Aorta (tissue), 5 donors: ENCODE data around the gene MAK. TPM values are rescaled to one million over a fixed set of nuclear protein-coding genes. Genes with fewer than 3 reads are reported as not detected.
A peak's percentile ranks its signal among the peaks of the same experiment; 100 is the strongest.
"Not testable (repeated sequence)": the region's sequence is repeated elsewhere in the genome, so short reads cannot be mapped to it uniquely, and the experiment has no call there.

Experiments used
- ATAC-seq: fragments of 200-7000 bp; cut with Tn5 transposase; one replicate; pipeline ENCODE4 v1.9.1; 2022; ENCODE audit warnings: moderate library complexity; ENCODE audit not compliant: low FRiP score
- DNase-seq, 2 donors: peaks; one replicate each; pipeline ENCODE4 v3.0.0-alpha.2; 2020
- H3K27ac ChIP-seq, 2 donors: one replicate each; pipeline ENCODE4 v1.5.1; 2013; ENCODE audit warnings: low read length in 2 of 2, mild to moderate bottlenecking in 2 of 2, moderate library complexity in 2 of 2, control low read depth in 1 of 2, inconsistent platforms in 1 of 2, low read depth in 1 of 2
- H3K27me3 ChIP-seq, 2 donors: one replicate each; pipeline ENCODE4 v1.6.1; 2013; ENCODE audit warnings: control low read depth in 1 of 2, low read length in 1 of 2, mild to moderate bottlenecking in 1 of 2, moderate library complexity in 1 of 2; ENCODE audit not compliant: insufficient read depth in 2 of 2, control insufficient read depth in 1 of 2
- H3K36me3 ChIP-seq, 2 donors: one replicate each; pipeline ENCODE4 v1.6.1; 2013; ENCODE audit warnings: control low read depth in 1 of 2, low read length in 1 of 2, mild to moderate bottlenecking in 1 of 2; ENCODE audit not compliant: insufficient read depth in 2 of 2, control insufficient read depth in 1 of 2
- H3K4me1 ChIP-seq, 2 donors: one replicate each; pipeline ENCODE4 v1.6.1; 2013; ENCODE audit warnings: low read length in 2 of 2, control low read depth in 1 of 2, mild to moderate bottlenecking in 1 of 2, moderate library complexity in 1 of 2; ENCODE audit not compliant: insufficient read depth in 2 of 2, control insufficient read depth in 1 of 2
- H3K4me3 ChIP-seq, 2 donors: one replicate each; pipeline ENCODE4 v1.5.1; 2013; ENCODE audit warnings: low read length in 2 of 2, control low read depth in 1 of 2, mild to moderate bottlenecking in 1 of 2
- H3K9me3 ChIP-seq: one replicate; pipeline ENCODE4 v1.6.1; 2013; ENCODE audit warnings: mild to moderate bottlenecking, low read length; ENCODE audit not compliant: control insufficient read depth
- WGBS, 2 donors: extraction: QIAGEN DNeasy Blood & Tissue Kit; methylation state at CpG; one replicate each; pipeline ENCODE4 v1.1.7; 2013; 5-methylcytosine and 5-hydroxymethylcytosine counted together
- intact Hi-C, 2 donors: fragments of 100-400 bp; cut with DNase I; formaldehyde crosslinking; loops; one replicate each; pipeline versions ENCODE4 v1.14.2 to v1.15.0; 2022
- polyA plus RNA-seq, 2 donors: library from polyadenylated mRNA; stranded (reverse); fragments of 200-250 nt; gene quantifications; one replicate each; pipeline ENCODE4 v1.2.3, GENCODE V29; 2013
- total RNA-seq, 2 donors: library from RNA; stranded (reverse); fragmentation: NEBNext Ultra II Directional; extraction: Animal tissue kit (Norgen Biotek cat#: 25700); gene quantifications; one replicate each; pipeline ENCODE4 v1.2.1, GENCODE V29; 2021
- donor health status: healthy with polysubstance abuse.
- donor health status: Bipolar disorder and iron deficiency.
- donor health status: DM: no; HTN: no; CAD: no.
- donor health status: DM: no; HTN: no; CAD: no.
- donor health status: DM: yes; HTN: yes; CAD: no.

Gene MAK
- total and polyA plus RNA-seq, 4 donors: 0.03 to 0.63 (median 0.21) TPM

GRCh38 chr6:10750568-10750967, 87.8 kb downstream of the MAK start:
- intact Hi-C loops, H3K4me1 ChIP-seq, H3K36me3 ChIP-seq, DNase-seq, ATAC-seq, H3K9me3 ChIP-seq, H3K4me3 ChIP-seq, H3K27me3 ChIP-seq, H3K27ac ChIP-seq: not testable (repeated sequence)
- WGBS, 2 donors: 87 to 94% methylated on average over 6 of the region's 6 CpGs

GRCh38 chr6:10749734-10750133, 88.6 kb downstream of the MAK start:
- DNase-seq (no peak), ATAC-seq (no peak)
- Histone ChIP-seq H3K27ac (no peak overlapping the region), H3K9me3 (no peaks in the 10 kb centered on the region), H3K4me1 (peaks cover 0 to 2% of the 10 kb centered on the region in 2 donors), H3K27me3 (no peaks in the 10 kb centered on the region), H3K4me3 (no peak overlapping the region), H3K36me3 (peaks cover 0 to 3% of the 10 kb centered on the region in 2 donors)
- intact Hi-C loops: no loop called here
- WGBS, 2 donors: 50 to 57% methylated on average over 2 of the region's 2 CpGs

- DNase-seq (peak; percentile 100), ATAC-seq (peak; percentile 100)
- intact Hi-C loops: loop anchor here (2.0 kb wide), 1 partner anchor 25 kb away; the partner anchor contains the start of gene TMEM14C (in 2 of the 2)
- Histone ChIP-seq H3K4me1 (peaks cover 0 to 2% of the 10 kb centered on the region in 2 donors), H3K36me3 (no peaks in the 10 kb centered on the region), H3K27me3 (no peaks in the 10 kb centered on the region), H3K9me3 (no peaks in the 10 kb centered on the region), H3K27ac (peak within 1 kb of the TSS in 1 of 2 donors; percentile 75), H3K4me3 (peak within 1 kb of the TSS; percentile 71 to 96)
- WGBS, 2 donors: 2% methylated on average over 50 to 52 of the region's 52 CpGs
Measured at GRCh38 chr6:10747251-10747972, 90.9 kb downstream of the MAK start, which contains the start of gene TMEM14B. TSS of gene TMEM14B (plus strand) at chr6:10747805. CDS start at chr6:10749246, 1,441 bp downstream.

GRCh38 chr6:10746915-10747250, 91.5 kb downstream of the MAK start:
- peaks cover 0 to 2% of the 10 kb centered on the region in 2 donors for H3K4me1 ChIP-seq
- 68 to 69% methylated on average over 9 of the region's 9 CpGs for WGBS, 2 donors
- DNase-seq: no peak
- ATAC-seq: no peak
- peak overlapping the region in 1 of 2 donors; percentile 28 for H3K4me3 ChIP-seq
- intact Hi-C loops: loop anchor here (2.0 kb wide), 1 partner anchor 24 kb away; the partner anchor contains the start of gene TMEM14C (in 2 of the 2)
- H3K27me3 ChIP-seq: no peaks in the 10 kb centered on the region
- no peak overlapping the region for H3K27ac ChIP-seq
- H3K9me3 ChIP-seq: no peaks in the 10 kb centered on the region
- H3K36me3 ChIP-seq: no peaks in the 10 kb centered on the region

- WGBS, 2 donors: 82 to 86% methylated on average over 5 of the region's 5 CpGs
- H3K27ac ChIP-seq: no peak overlapping the region
- DNase-seq (no peak), ATAC-seq (no peak)
- H3K9me3 ChIP-seq: no peaks in the 10 kb centered on the region
- peaks cover 0 to 2% of the 10 kb centered on the region in 2 donors for H3K4me1 ChIP-seq
- no peaks in the 10 kb centered on the region for H3K36me3 ChIP-seq
- no peaks in the 10 kb centered on the region for H3K27me3 ChIP-seq
- intact Hi-C loops: no loop called here
- no peak overlapping the region for H3K4me3 ChIP-seq
Measured at GRCh38 chr6:10745116-10745515, 93.2 kb downstream of the MAK start.

GRCh38 chr6:10743515-10743914, 94.8 kb downstream of the MAK start:
- no peak overlapping the region for H3K4me3 ChIP-seq
- H3K4me1 ChIP-seq: no peaks in the 10 kb centered on the region
- H3K27ac ChIP-seq: no peak overlapping the region
- DNase-seq: no peak
- H3K36me3 ChIP-seq: no peaks in the 10 kb centered on the region
- WGBS, 2 donors: 82 to 85% methylated on average over 6 of the region's 6 CpGs
- intact Hi-C loops: no loop called here
- no peaks in the 10 kb centered on the region for H3K9me3 ChIP-seq
- ATAC-seq: no peak
- no peaks in the 10 kb centered on the region for H3K27me3 ChIP-seq

- intact Hi-C loops: no loop called here
- H3K27ac ChIP-seq: no peak overlapping the region
- 93 to 94% methylated on average over 12 of the region's 12 CpGs for WGBS, 2 donors
- no peaks in the 10 kb centered on the region for H3K9me3 ChIP-seq
- no peaks in the 10 kb centered on the region for H3K4me1 ChIP-seq
- H3K4me3 ChIP-seq: no peak overlapping the region
- no peaks in the 10 kb centered on the region for H3K27me3 ChIP-seq
- no peak for ATAC-seq
- no peaks in the 10 kb centered on the region for H3K36me3 ChIP-seq
- DNase-seq: no peak
Measured at GRCh38 chr6:10742251-10742650, 96.1 kb downstream of the MAK start.

- 77 to 91% methylated on average over 4 of the region's 4 CpGs for WGBS, 2 donors
- H3K27me3 ChIP-seq, H3K36me3 ChIP-seq, DNase-seq, H3K4me1 ChIP-seq, H3K4me3 ChIP-seq, H3K27ac ChIP-seq, intact Hi-C loops, H3K9me3 ChIP-seq, ATAC-seq: not testable (repeated sequence)
Measured at GRCh38 chr6:10741643-10742042, 96.7 kb downstream of the MAK start.

GRCh38 chr6:10740061-10740460, 98.3 kb downstream of the MAK start:
- H3K36me3 ChIP-seq: no peaks in the 10 kb centered on the region
- H3K9me3 ChIP-seq: no peaks in the 10 kb centered on the region
- DNase-seq (no peak), ATAC-seq (no peak)
- no peaks in the 10 kb centered on the region for H3K27me3 ChIP-seq
- intact Hi-C loops: no loop called here
- no peak overlapping the region for H3K4me3 ChIP-seq
- H3K27ac ChIP-seq: no peak overlapping the region
- H3K4me1 ChIP-seq: no peaks in the 10 kb centered on the region
